SK-N-SH treated with all-trans-retinoic acid at 6 μM for 48 hours (cell line): ENCODE data around the gene ALPK3.

Experiments
- ESRRG ChIP-seq: fragments of 250-450 bp; sonication (Bioruptor Pico); IDR thresholded peaks from 2 replicates; pipeline ENCODE4 v1.6.1; 2021; ENCODE audit warnings: mild to moderate bottlenecking
- TF ChIP-seq, protein P1 (sequence below): fragments of 250-450 bp; sonication (Bioruptor Pico); IDR thresholded peaks from 2 replicates; pipeline ENCODE4 v1.5.0; 2020; ENCODE audit warnings: mild to moderate bottlenecking, moderate library complexity

- TF ChIP-seq, protein P1, sequence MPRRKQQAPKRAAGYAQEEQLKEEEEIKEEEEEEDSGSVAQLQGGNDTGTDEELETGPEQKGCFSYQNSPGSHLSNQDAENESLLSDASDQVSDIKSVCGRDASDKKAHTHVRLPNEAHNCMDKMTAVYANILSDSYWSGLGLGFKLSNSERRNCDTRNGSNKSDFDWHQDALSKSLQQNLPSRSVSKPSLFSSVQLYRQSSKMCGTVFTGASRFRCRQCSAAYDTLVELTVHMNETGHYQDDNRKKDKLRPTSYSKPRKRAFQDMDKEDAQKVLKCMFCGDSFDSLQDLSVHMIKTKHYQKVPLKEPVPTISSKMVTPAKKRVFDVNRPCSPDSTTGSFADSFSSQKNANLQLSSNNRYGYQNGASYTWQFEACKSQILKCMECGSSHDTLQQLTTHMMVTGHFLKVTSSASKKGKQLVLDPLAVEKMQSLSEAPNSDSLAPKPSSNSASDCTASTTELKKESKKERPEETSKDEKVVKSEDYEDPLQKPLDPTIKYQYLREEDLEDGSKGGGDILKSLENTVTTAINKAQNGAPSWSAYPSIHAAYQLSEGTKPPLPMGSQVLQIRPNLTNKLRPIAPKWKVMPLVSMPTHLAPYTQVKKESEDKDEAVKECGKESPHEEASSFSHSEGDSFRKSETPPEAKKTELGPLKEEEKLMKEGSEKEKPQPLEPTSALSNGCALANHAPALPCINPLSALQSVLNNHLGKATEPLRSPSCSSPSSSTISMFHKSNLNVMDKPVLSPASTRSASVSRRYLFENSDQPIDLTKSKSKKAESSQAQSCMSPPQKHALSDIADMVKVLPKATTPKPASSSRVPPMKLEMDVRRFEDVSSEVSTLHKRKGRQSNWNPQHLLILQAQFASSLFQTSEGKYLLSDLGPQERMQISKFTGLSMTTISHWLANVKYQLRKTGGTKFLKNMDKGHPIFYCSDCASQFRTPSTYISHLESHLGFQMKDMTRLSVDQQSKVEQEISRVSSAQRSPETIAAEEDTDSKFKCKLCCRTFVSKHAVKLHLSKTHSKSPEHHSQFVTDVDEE (CRISPR knock-in tag) = no peak
- TF ChIP-seq ESRRG (CRISPR knock-in tag) = no peak
These were observed 2.2 kb upstream of the ALPK3 start for GRCh38 chr15:84814916-84815315.
